Astrocyte (in vitro differentiated cells and primary cell): ENCODE measurements around the gene GBA2. TPM values are rescaled to one million over a fixed set of nuclear protein-coding genes. Genes with fewer than 3 reads are reported as not detected.

Experiments
- DNase-seq: peaks from one replicate; pipeline ENCODE4 v3.0.0-alpha.2; 2010; ENCODE audit warnings: low read depth
- FAIRE-seq: peaks from 2 replicates; lab custom pipeline; 2011; peaks lifted over from hg19 to GRCh38; lab: Jason Lieb, UNC
- H2AFZ ChIP-seq: 2 replicates; pipeline ENCODE4 v1.6.0; 2012; ENCODE audit warnings: low read depth, low read length, inconsistent platforms
- H3K27ac ChIP-seq: 2 replicates; pipeline ENCODE4 v1.5.1; 2011; ENCODE audit warnings: low read depth, low read length, inconsistent platforms
- H3K27me3 ChIP-seq: 2 replicates; pipeline ENCODE4 v1.6.0; 2011; ENCODE audit warnings: low read length, inconsistent platforms; ENCODE audit not compliant: insufficient read depth
- H3K36me3 ChIP-seq: 2 replicates; pipeline ENCODE4 v1.5.1; 2011; ENCODE audit warnings: low read length, inconsistent platforms; ENCODE audit not compliant: insufficient read depth
- H3K4me1 ChIP-seq: 2 replicates; pipeline ENCODE4 v1.5.1; 2011; ENCODE audit warnings: low read length, inconsistent platforms; ENCODE audit not compliant: insufficient read depth
- H3K4me2 ChIP-seq: 2 replicates; pipeline ENCODE4 v1.6.0; 2012; ENCODE audit warnings: low read length, inconsistent platforms
- H3K4me3 ChIP-seq: 2 replicates; pipeline ENCODE4 v1.5.1; 2011; ENCODE audit warnings: low read depth, mild to moderate bottlenecking, low read length, inconsistent platforms; ENCODE audit not compliant: insufficient read depth
- H3K79me2 ChIP-seq: 2 replicates; pipeline ENCODE4 v1.6.0; 2012; ENCODE audit warnings: mild to moderate bottlenecking, low read length, inconsistent platforms; ENCODE audit not compliant: insufficient read depth
- H3K9ac ChIP-seq: 2 replicates; pipeline ENCODE4 v1.6.0; 2012; ENCODE audit warnings: mild to moderate bottlenecking, low read length, inconsistent platforms
- H3K9me3 ChIP-seq: 2 replicates; pipeline ENCODE4 v1.5.1; 2012; ENCODE audit warnings: low read depth, mild to moderate bottlenecking, low read length, inconsistent platforms; ENCODE audit not compliant: insufficient read depth
- H4K20me1 ChIP-seq: 2 replicates; pipeline ENCODE4 v1.6.0; 2012; ENCODE audit warnings: low read length, inconsistent platforms; ENCODE audit not compliant: insufficient read depth
- H3K27ac Mint-ChIP-seq: one replicate; pipeline ENCODE4 v1.8.0; 2021; ENCODE audit warnings: mild to moderate bottlenecking, mixed read lengths; ENCODE audit not compliant: unreplicated experiment
- H3K27me3 Mint-ChIP-seq: one replicate; pipeline ENCODE4 v1.8.0; 2021; ENCODE audit warnings: low read depth, mixed read lengths; ENCODE audit not compliant: unreplicated experiment
- H3K36me3 Mint-ChIP-seq: one replicate; pipeline ENCODE4 v1.8.0; 2021; ENCODE audit warnings: low read depth, mixed read lengths; ENCODE audit not compliant: unreplicated experiment
- H3K4me1 Mint-ChIP-seq: one replicate; pipeline ENCODE4 v1.8.0; 2021; ENCODE audit warnings: low read depth, mixed read lengths; ENCODE audit not compliant: unreplicated experiment
- H3K4me3 Mint-ChIP-seq: one replicate; pipeline ENCODE4 v1.8.0; 2021; ENCODE audit warnings: mild to moderate bottlenecking, moderate library complexity, mixed read lengths; ENCODE audit not compliant: unreplicated experiment
- H3K9me3 Mint-ChIP-seq: one replicate; pipeline ENCODE4 v1.8.0; 2021; ENCODE audit warnings: mild to moderate bottlenecking, mixed read lengths; ENCODE audit not compliant: unreplicated experiment
- CTCF ChIP-seq: IDR thresholded peaks from 2 replicates; pipeline ENCODE4 v1.5.1; 2011; ENCODE audit warnings: low read depth, mild to moderate bottlenecking, inconsistent platforms, low read length, moderate library complexity; ENCODE audit not compliant: insufficient read depth
- EZH2 ChIP-seq: IDR thresholded peaks from 2 replicates; pipeline ENCODE4 v1.6.1; 2012; ENCODE audit warnings: mild to moderate bottlenecking, low read length, inconsistent platforms; ENCODE audit not compliant: insufficient read depth
- total RNA-seq: library from RNA; stranded (reverse); gene quantifications from 2 replicates; pipeline ENCODE4 v1.2.1, GENCODE V29; 2021

The GBA2 gene
- total RNA-seq, 1 donor from 2014 or later, result 42.5 TPM

- Mint-ChIP-seq H3K9me3 (no peaks in the 10 kb centered on the region), H3K36me3 (peaks cover 24% of the 10 kb centered on the region), H3K4me1 (peaks cover 22% of the 10 kb centered on the region), H3K27ac (peak overlapping the region; percentile 79), H3K4me3 (peak overlapping the region; percentile 83), H3K27me3 (no peaks in the 10 kb centered on the region)
- FAIRE-seq (no peak), DNase-seq (no peak)
- Histone ChIP-seq H3K36me3 (peaks cover 29% of the 10 kb centered on the region), H3K9me3 (no peaks in the 10 kb centered on the region), H3K9ac (peak overlapping the region; percentile 93), H3K4me3 (peak overlapping the region; percentile 92), H3K27ac (peak overlapping the region; percentile 63), H4K20me1 (peaks cover 52% of the 10 kb centered on the region), H2AFZ (peak overlapping the region; percentile 91), H3K79me2 (peaks cover 71% of the 10 kb centered on the region), H3K27me3 (no peaks in the 10 kb centered on the region), H3K4me2 (peak overlapping the region; percentile 95), H3K4me1 (peaks cover 26% of the 10 kb centered on the region)
- no peak for TF ChIP-seq EZH2
- no peak for TF ChIP-seq CTCF
Observed at GRCh38 chr9:35748242-35748857, 678 bp downstream of the GBA2 start.

- peak overlapping the region; percentile 13 for H3K9ac ChIP-seq
- H3K27ac ChIP-seq, result no peak overlapping the region
- DNase-seq, result no peak
- Mint-ChIP-seq H3K36me3 (peaks cover 24% of the 10 kb centered on the region), H3K9me3 (no peaks in the 10 kb centered on the region), H3K27ac (no peak overlapping the region), H3K4me1 (peaks cover 22% of the 10 kb centered on the region), H3K4me3 (peak overlapping the region; percentile 83), H3K27me3 (no peaks in the 10 kb centered on the region)
- H3K4me2 ChIP-seq, result peak overlapping the region; percentile 95
- no peak for FAIRE-seq
- TF ChIP-seq EZH2 (no peak), CTCF (no peak)
- peak overlapping the region; percentile 92 for H3K4me3 ChIP-seq
- peaks cover 57% of the 10 kb centered on the region for H4K20me1 ChIP-seq
- H3K79me2 ChIP-seq, result peaks cover 80% of the 10 kb centered on the region
- peaks cover 31% of the 10 kb centered on the region for H3K36me3 ChIP-seq
- no peaks in the 10 kb centered on the region for H3K9me3 ChIP-seq
- H3K27me3 ChIP-seq, result no peaks in the 10 kb centered on the region
- peaks cover 26% of the 10 kb centered on the region for H3K4me1 ChIP-seq
- H2AFZ ChIP-seq, result no peak overlapping the region
Observed at GRCh38 chr9:35746583-35746982, 2.4 kb downstream of the GBA2 start.

- Histone ChIP-seq H3K36me3 (peaks cover 27% of the 10 kb centered on the region), H3K4me3 (peak overlapping the region; percentile 1), H2AFZ (no peak overlapping the region), H4K20me1 (peaks cover 61% of the 10 kb centered on the region), H3K9me3 (no peaks in the 10 kb centered on the region), H3K27me3 (no peaks in the 10 kb centered on the region), H3K79me2 (peaks cover 78% of the 10 kb centered on the region), H3K4me1 (peaks cover 26% of the 10 kb centered on the region), H3K27ac (no peak overlapping the region), H3K4me2 (peak overlapping the region; percentile 95), H3K9ac (no peak overlapping the region)
- no peak overlapping the region for H3K27ac Mint-ChIP-seq
- H3K4me1 Mint-ChIP-seq, result peaks cover 22% of the 10 kb centered on the region
- H3K36me3 Mint-ChIP-seq, result peaks cover 33% of the 10 kb centered on the region
- no peaks in the 10 kb centered on the region for H3K9me3 Mint-ChIP-seq
- H3K4me3 Mint-ChIP-seq, result peak overlapping the region; percentile 83
- no peak for FAIRE-seq
- DNase-seq, result no peak
- no peaks in the 10 kb centered on the region for H3K27me3 Mint-ChIP-seq
- TF ChIP-seq CTCF (no peak), EZH2 (no peak)
Observed at GRCh38 chr9:35745569-35745968, 3.5 kb downstream of the GBA2 start.
